ENCODE measurements around the gene TNFSF4.

The TNFSF4 gene

GRCh38 chr1:173152598-173152997, 54.5 kb downstream of the TNFSF4 start:
- FAIRE-seq = no peak
- TF ChIP-seq CTCF (IDR thresholded peaks at IDR 0.05; ENCODE audit: insufficient read depth, missing control alignments) = no peak
- DNase-seq (ENCODE audit: insufficient read length, low spot score) = no peak

- no peak for TF ChIP-seq CTCF (IDR thresholded peaks at IDR 0.05; ENCODE audit: insufficient read depth, missing control alignments)
- no peak for FAIRE-seq
- DNase-seq (ENCODE audit: insufficient read length, low spot score) = no peak
These were observed 56.3 kb downstream of the TNFSF4 start for GRCh38 chr1:173150795-173151194.

GRCh38 chr1:173149887-173150286, 57.2 kb downstream of the TNFSF4 start:
- TF ChIP-seq CTCF (IDR thresholded peaks at IDR 0.05; ENCODE audit: insufficient read depth, missing control alignments) = no peak
- DNase-seq (ENCODE audit: insufficient read length, low spot score) = no peak
- no peak for FAIRE-seq

GRCh38 chr1:173148971-173149370, 58.2 kb downstream of the TNFSF4 start:
- DNase-seq (ENCODE audit: insufficient read length, low spot score) (no peak), FAIRE-seq (no peak)
- no peak for TF ChIP-seq CTCF (IDR thresholded peaks at IDR 0.05; ENCODE audit: insufficient read depth, missing control alignments)

- no peak for TF ChIP-seq CTCF (IDR thresholded peaks at IDR 0.05; ENCODE audit: insufficient read depth, missing control alignments)
- no peak for FAIRE-seq
- DNase-seq (ENCODE audit: insufficient read length, low spot score) = no peak
These were observed 58.6 kb downstream of the TNFSF4 start for GRCh38 chr1:173148545-173148944.

GRCh38 chr1:173140733-173141132, 66.4 kb downstream of the TNFSF4 start:
- TF ChIP-seq CTCF (IDR thresholded peaks at IDR 0.05; ENCODE audit: insufficient read depth, missing control alignments) = no peak
- FAIRE-seq (no peak), DNase-seq (ENCODE audit: insufficient read length, low spot score) (no peak)

- FAIRE-seq = no peak
- DNase-seq (ENCODE audit: insufficient read length, low spot score) = no peak
- no peak for TF ChIP-seq CTCF (IDR thresholded peaks at IDR 0.05; ENCODE audit: insufficient read depth, missing control alignments)
These were observed 67.4 kb downstream of the TNFSF4 start for GRCh38 chr1:173139706-173140105.
